Ascending aorta (tissue), 2 donors: Measurements from ENCODE around the gene CDHR4. TPM values are rescaled to one million over a fixed set of nuclear protein-coding genes. Genes with fewer than 3 reads are reported as not detected.

Source experiments
- DNase-seq, 2 donors: peaks; one replicate each; pipeline ENCODE4 v3.0.0-alpha.2; 2019; ENCODE audit warnings: low spot score in 2 of 2
- H3K27ac ChIP-seq, 2 donors: fragments of 200-600 bp; sonication (generic); one replicate each; pipeline ENCODE4 v1.5.1; 2016 to 2017; ENCODE audit warnings: mild to moderate bottlenecking in 1 of 2
- H3K27me3 ChIP-seq: fragments of 200-600 bp; sonication (generic); one replicate; pipeline ENCODE4 v1.5.1; 2017
- H3K36me3 ChIP-seq, 2 donors: fragments of 200-600 bp; sonication (generic); one replicate each; pipeline ENCODE4 v1.5.1; 2016
- H3K4me1 ChIP-seq, 2 donors: fragments of 200-600 bp; sonication (generic); one replicate each; pipeline ENCODE4 v1.5.1; 2016 to 2017; ENCODE audit warnings: mild to moderate bottlenecking in 1 of 2
- H3K4me3 ChIP-seq, 2 donors: fragments of 200-600 bp; sonication (generic); one replicate each; pipeline ENCODE4 v1.5.1; 2016 to 2017; ENCODE audit warnings: mild to moderate bottlenecking in 1 of 2
- H3K9me3 ChIP-seq, 2 donors: fragments of 200-600 bp; sonication (generic); one replicate each; pipeline ENCODE4 v1.5.1; 2016
- CTCF ChIP-seq, 3 experiments: fragments of 200-600 bp in 2 of 3; fragments of 450-650 bp in 1 of 3; sonication (generic) in 2 of 3; IDR thresholded peaks; one replicate each; pipeline ENCODE4 v1.5.1; 2016 to 2019; ENCODE audit warnings: antibody characterized with exemption in 3 of 3, mild to moderate bottlenecking in 1 of 3, moderate library complexity in 1 of 3
- intact Hi-C: fragments of 100-400 bp; cut with DNase I; formaldehyde crosslinking; loops from one replicate; pipeline ENCODE4 v1.15.1; 2023
- total RNA-seq: library from RNA; depleted of rRNA; stranded (reverse); fragments of >200 nt; gene quantifications from one replicate; pipeline ENCODE4 v1.1.0, GENCODE V29; 2016

CDHR4 gene
- total RNA-seq, 1 donor from 2014 or later = not detected

- intact Hi-C loops = no loop called here
- Histone ChIP-seq H3K9me3 (no peaks in the 10 kb centered on the region), H3K4me3 (peak overlapping the region; percentile 12 to 86)
Measured at GRCh38 chr3:49805367-49805782, 5.7 kb upstream of the CDHR4 start.

GRCh38 chr3:49804141-49805041 is 4.7 kb upstream of the CDHR4 start:
- peak overlapping the region; percentile 84 to 86 for H3K4me3 ChIP-seq
- peaks cover 4 to 6% of the 10 kb centered on the region in 2 donors for H3K36me3 ChIP-seq
- H3K9me3 ChIP-seq = no peaks in the 10 kb centered on the region
- intact Hi-C loops = loop anchor here (5.0 kb wide), 1 partner anchor 283 kb away; the partner anchor contains the start of gene RBM5
- no peak for TF ChIP-seq CTCF (IDR thresholded peaks at IDR 0.05)
- no peak for DNase-seq
- no peaks in the 10 kb centered on the region for H3K27me3 ChIP-seq
- peaks cover 22 to 40% of the 10 kb centered on the region in 2 donors for H3K4me1 ChIP-seq
- H3K27ac ChIP-seq = peak overlapping the region; percentile 98

More at GRCh38 chr3:49805367-49805782, 5.7 kb upstream of the CDHR4 start:
- no peak for TF ChIP-seq CTCF (IDR thresholded peaks at IDR 0.05)
- DNase-seq = peak; percentile 83 to 97
- Histone ChIP-seq H3K36me3 (peaks cover 13 to 14% of the 10 kb centered on the region in 2 donors), H3K4me1 (peaks cover 22 to 36% of the 10 kb centered on the region in 2 donors), H3K27ac (peak overlapping the region; percentile 98), H3K27me3 (no peaks in the 10 kb centered on the region)

- no peaks in the 10 kb centered on the region for H3K36me3 ChIP-seq
- DNase-seq = peak in 1 of 2 donors; percentile 82
- peak overlapping the region; percentile 98 for H3K27ac ChIP-seq
- intact Hi-C loops = loop anchor here (5.0 kb wide), 1 partner anchor 284 kb away; the partner anchor contains the start of gene RBM5
- H3K4me3 ChIP-seq = peak overlapping the region; percentile 84 to 86
- H3K4me1 ChIP-seq = peaks cover 22 to 40% of the 10 kb centered on the region in 2 donors
- peak in 1 of 3 experiments; percentile 8 for TF ChIP-seq CTCF (IDR thresholded peaks at IDR 0.05)
- H3K27me3 ChIP-seq = no peaks in the 10 kb centered on the region
- H3K9me3 ChIP-seq = no peaks in the 10 kb centered on the region
Measured at GRCh38 chr3:49803465-49804140, 3.9 kb upstream of the CDHR4 start.

- Histone ChIP-seq H3K27me3 (no peaks in the 10 kb centered on the region), H3K4me3 (peak within 1 kb of the TSS; percentile 84 to 86), H3K9me3 (no peaks in the 10 kb centered on the region), H3K36me3 (no peaks in the 10 kb centered on the region), H3K4me1 (peaks cover 22 to 40% of the 10 kb centered on the region in 2 donors), H3K27ac (peak within 1 kb of the TSS; percentile 98)
- peak; percentile 88 to 96 (median 89) for TF ChIP-seq CTCF (IDR thresholded peaks at IDR 0.05)
- peak; percentile 49 to 93 for DNase-seq
- intact Hi-C loops = loop anchor here (1.0 to 5.0 kb wide), 5 partner anchors 17 to 284 kb away; partner anchors contain the start of genes IP6K1, RBM5 and TRAIP
Measured at GRCh38 chr3:49802719-49803464, 3.2 kb upstream of the CDHR4 start, which contains the start of gene INKA1. Gene INKA1, plus strand, starts transcription at chr3:49803261. Its CDS starts 132 bp downstream, at chr3:49803393.

GRCh38 chr3:49801160-49801559 is 1.5 kb upstream of the CDHR4 start:
- Histone ChIP-seq H3K9me3 (no peaks in the 10 kb centered on the region), H3K4me3 (no peak overlapping the region), H3K4me1 (peaks cover 21 to 28% of the 10 kb centered on the region in 2 donors), H3K36me3 (no peaks in the 10 kb centered on the region), H3K27me3 (no peaks in the 10 kb centered on the region), H3K27ac (no peak overlapping the region)
- intact Hi-C loops = loop anchor here (5.0 kb wide), 1 partner anchor 286 kb away; the partner anchor contains the start of gene RBM5
- no peak for TF ChIP-seq CTCF (IDR thresholded peaks at IDR 0.05)
- no peak for DNase-seq
